Eye (tissue), 1 donor: ENCODE data around the gene FANCM.
A peak's percentile ranks its signal among the peaks of the same experiment; 100 is the strongest.
"Not testable (repeated sequence)": the region's sequence is repeated elsewhere in the genome, so short reads cannot be mapped to it uniquely, and the experiment has no call there.

Source experiments
- DNase-seq: peaks from one replicate; pipeline ENCODE4 v3.0.0-alpha.2; 2015

Gene FANCM

DNA sequence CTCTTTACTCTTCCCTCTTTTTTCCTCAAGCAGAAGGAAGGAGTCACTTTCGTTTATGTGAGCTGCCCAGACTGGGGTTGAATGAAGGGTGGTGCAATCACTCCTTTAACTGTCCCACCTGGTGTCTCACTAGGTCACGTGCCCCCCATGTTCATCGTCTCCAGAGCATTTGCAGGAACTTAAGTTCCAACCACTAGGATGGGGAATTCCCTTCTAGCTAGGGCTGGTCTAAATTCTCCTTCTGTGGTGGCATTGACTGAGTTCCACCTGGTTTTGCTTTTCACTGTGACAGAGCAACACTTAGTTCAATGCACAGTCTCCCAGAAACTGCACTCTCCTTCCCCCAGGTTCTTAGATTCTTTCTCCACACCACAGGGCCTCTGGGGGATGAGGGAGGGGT is 9.5 kb downstream of the FANCM start:
- no peak for DNase-seq

- no peak for DNase-seq
Observed at GRCh38 chr14:45149602-45150001, 13.9 kb downstream of the FANCM start.

DNA sequence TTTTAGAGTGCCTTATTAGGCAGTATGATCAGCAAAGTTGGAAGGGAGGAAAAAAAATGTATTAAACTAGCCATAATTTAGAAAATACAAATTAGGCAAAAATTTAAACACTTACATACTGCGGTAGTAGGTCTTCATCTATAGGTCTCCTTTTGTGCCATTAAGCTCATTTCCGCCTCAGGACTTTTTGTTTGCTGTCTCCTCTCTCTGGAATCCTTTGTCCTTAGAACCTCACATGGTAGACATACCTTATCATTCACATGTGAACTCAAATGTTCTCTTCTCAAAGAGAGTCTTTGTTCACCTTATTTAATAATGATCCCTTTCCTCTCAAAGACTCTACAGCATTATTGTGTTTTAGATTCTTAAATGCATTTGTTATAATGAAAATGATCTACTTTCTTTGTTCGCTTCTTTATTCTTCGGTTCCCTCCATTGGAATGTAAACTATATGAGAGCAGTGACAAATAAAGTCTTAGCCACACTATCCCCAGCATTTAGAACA is 14.7 kb downstream of the FANCM start:
- no peak for DNase-seq

DNA sequence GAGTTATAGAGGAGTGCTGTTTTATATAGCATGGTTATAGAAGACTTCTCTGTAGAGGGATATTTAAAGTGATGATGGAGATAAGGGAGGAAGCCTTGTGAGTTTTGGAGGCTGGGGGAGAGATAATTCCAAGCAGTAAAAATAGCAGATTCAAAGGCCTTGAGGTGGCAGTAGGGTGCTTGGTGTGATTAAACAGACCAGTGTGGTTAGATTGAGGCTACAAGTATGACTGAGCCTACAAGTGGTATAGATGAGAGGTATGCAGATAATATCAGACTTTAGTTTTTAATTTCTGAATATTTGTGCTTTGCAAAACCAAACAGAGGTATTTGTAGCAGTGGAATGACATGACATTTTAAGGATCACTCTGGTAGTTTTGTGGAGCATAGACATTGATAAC is 20.3 kb downstream of the FANCM start:
- no peak for DNase-seq

GRCh38 chr14:45169906-45170305 is 34.2 kb downstream of the FANCM start:
- no peak for DNase-seq

DNA sequence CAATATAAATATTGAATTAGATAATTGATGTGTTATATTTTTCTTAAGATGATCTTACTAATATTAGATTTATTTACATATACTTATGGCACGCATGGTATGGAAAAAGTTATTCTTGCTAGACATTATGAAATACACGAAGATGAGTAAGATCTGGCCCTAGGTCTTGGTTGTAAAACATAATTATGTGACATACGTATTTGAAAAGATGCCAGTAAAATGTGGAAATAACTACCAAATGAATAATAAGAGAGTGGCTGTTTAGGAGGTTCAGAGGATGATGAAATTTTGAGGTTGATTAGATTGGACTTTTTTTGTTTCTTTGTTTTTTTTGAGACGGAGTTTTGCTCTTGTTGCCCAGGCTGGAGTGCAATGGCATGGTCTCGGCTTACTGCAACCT is 41.3 kb downstream of the FANCM start:
- peak; percentile 2 for DNase-seq

- no peak for DNase-seq
Observed at GRCh38 chr14:45181329-45181728, 45.6 kb downstream of the FANCM start.

- no peak for DNase-seq
Observed at GRCh38 chr14:45181806-45182205, 46.1 kb downstream of the FANCM start.

GRCh38 chr14:45185100-45185814 is 49.5 kb downstream of the FANCM start:
- DNase-seq: no peak

GRCh38 chr14:45194964-45195363 is 59.2 kb downstream of the FANCM start:
- no peak for DNase-seq

- DNase-seq: no peak
Observed at GRCh38 chr14:45198551-45198950, 62.8 kb downstream of the FANCM start.

- no peak for DNase-seq
Observed at GRCh38 chr14:45199230-45199629, 63.5 kb downstream of the FANCM start.

- DNase-seq: peak; percentile 14
Observed at GRCh38 chr14:45201905-45202304, 66.2 kb downstream of the FANCM start.

DNA sequence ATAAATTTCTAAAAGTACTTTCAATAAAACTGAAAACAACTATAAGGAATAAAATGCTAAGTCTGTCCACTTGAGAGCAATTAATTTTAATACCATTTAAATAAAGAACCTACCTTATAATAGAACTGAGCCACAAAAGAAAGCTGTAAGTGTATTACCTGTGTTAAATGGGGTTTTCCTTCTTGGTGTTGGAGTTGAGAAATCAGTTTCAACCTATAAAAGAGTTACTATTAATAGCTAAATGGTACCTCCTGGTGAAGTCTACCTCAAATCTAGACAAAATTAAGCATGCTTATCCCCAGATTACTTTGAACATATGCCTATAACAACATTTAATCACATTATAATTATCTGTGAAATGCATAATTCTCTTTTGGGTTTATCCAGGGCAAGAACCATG is 68.5 kb downstream of the FANCM start:
- DNase-seq: no peak

DNA sequence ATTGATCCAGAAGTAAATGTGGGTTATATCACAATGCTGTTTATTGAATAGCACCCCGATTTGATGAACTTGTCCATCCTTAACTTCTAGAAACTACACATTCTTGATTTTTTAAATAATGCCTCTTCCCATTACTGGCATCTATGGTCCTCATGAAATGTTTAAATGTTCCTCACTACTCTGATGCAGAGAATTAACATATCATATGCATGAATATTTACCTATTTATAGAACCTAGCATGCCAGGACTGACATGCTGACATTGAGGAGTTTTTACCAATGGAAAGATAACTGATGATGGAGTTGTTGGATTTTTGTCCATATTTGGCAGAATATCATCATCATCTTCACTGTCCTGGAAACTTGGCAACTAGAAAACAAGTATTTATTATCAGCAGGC is 74.4 kb downstream of the FANCM start:
- DNase-seq: no peak

DNA sequence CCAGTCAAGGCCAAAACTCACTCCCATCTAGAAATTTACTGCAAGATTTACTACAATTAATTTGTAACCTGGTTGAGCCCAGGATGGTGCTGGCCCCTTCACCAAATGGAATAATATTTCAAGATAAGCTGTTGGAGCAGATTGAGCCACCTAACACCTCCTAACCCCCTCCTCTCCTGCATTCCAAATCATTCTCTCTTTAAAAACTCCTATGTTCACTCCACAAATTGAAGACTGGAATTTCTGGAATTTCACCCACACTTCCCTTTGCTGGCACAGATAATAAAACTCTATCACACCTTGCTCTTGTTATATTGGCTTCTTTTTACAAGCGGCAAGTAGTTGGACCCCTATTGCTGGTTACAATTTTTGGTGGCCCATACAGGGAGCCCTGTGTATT is 75.6 kb downstream of the FANCM start:
- no peak for DNase-seq

DNA sequence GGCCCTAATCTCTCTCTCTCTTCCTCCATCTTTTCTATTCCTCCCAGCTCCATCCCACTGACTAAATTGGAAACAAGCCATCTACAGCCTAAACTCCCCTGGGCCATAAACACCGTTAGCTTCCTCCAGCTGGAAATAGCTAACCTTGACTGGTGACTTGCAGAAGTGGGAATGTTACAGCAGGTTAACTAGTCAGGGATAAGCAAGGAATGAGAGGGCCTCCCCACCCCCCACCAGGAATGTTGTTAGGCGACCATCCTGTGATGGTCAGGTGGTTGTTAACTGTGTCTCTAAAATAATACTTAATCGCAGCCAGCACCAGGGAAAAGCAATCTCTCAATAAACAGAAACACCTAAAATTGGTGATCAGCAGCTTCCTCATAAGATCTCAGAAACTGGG is 76.5 kb downstream of the FANCM start:
- no peak for DNase-seq

- DNase-seq: not testable (repeated sequence)
Observed at GRCh38 chr14:45213716-45214115, 78.0 kb downstream of the FANCM start.

DNA sequence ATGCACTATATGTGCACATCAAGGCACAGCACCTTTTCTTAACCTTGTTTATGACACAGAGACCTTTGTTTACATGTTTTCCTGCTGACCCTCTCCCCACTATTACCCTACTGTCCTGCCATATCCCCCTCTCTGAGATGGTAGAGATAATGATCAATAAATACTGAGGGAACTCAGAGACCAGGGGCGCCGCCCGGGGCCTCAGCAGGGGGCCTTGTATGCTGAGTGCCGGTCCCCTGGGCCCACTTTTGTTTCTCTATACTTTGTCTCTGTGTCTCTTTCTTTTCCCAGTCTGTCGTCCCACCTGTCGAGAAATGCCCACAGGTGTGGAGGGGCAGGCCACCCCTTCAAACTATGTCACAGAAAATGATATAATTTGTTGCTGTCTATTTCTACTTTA is 78.6 kb downstream of the FANCM start:
- DNase-seq: not testable (repeated sequence)

- DNase-seq: no peak
Observed at GRCh38 chr14:45222485-45223262, 86.9 kb downstream of the FANCM start.

DNA sequence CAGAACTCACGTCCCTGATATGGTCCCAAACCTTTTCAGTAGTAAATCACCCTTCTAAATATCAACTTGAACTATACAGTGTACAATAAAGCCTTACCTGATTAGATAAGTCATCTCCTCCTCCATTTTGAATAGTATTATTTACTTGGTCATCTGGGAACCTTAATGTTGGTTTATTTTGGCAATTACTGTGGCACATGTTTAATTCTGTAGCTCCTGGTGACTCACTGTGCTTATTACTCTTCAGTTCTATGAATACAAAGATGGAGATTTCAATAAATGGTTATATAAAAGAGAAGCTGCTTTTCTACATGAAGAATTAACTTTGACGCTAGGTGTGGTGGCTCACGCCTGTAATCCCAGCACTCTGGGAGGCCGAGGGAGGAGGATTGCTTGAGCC is 91.8 kb downstream of the FANCM start:
- no peak for DNase-seq

GRCh38 chr14:45238988-45239387 is 103.3 kb downstream of the FANCM start:
- DNase-seq: no peak

DNA sequence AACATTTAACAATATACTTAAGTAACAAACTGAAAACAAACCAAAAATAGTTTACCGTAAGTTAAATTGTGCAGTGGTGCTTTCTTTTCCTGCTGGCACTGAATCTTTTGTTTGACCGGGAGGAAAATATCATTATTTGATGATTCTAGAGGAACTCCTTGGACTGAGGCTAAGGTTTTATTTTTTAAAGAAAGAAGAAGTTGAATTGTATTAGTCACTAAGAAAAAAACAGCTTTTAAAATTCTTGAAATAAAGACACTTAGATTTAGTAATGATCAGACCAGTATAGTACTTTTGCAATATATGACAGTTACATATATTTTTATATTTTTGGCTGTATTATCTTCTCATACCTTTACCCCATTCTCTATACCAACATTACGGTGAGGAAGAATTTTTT is 107.0 kb downstream of the FANCM start:
- DNase-seq: no peak

DNA sequence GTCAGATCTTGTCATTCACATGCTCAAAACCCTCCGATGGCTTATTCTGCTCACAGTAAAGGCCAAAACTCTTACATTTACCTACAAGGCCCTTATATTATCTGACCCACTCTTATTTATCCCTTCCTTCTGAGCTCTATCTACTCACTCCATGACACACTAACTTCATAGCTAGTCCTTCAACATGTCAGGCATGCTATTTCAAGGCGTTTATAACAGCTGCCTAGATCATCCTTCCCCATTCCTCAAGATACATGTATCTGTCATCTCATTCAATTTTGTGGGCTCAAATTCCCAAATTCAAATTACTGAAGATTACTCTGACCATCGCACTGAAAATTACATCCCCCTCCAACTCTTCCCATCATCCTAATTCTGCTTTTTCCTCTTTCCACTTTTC is 110.4 kb downstream of the FANCM start:
- no peak for DNase-seq
